ENCODE results near the gene SFXN3. TPM values are rescaled to one million over a fixed set of nuclear protein-coding genes. Genes with fewer than 3 reads are reported as not detected.

SFXN3 gene
- total and polyA plus RNA-seq, 2 of the 13 experiments (the other 11 are each of a cell fraction or from before 2014, with no cell fraction given), result 16.8 to 71.5 TPM

DNA sequence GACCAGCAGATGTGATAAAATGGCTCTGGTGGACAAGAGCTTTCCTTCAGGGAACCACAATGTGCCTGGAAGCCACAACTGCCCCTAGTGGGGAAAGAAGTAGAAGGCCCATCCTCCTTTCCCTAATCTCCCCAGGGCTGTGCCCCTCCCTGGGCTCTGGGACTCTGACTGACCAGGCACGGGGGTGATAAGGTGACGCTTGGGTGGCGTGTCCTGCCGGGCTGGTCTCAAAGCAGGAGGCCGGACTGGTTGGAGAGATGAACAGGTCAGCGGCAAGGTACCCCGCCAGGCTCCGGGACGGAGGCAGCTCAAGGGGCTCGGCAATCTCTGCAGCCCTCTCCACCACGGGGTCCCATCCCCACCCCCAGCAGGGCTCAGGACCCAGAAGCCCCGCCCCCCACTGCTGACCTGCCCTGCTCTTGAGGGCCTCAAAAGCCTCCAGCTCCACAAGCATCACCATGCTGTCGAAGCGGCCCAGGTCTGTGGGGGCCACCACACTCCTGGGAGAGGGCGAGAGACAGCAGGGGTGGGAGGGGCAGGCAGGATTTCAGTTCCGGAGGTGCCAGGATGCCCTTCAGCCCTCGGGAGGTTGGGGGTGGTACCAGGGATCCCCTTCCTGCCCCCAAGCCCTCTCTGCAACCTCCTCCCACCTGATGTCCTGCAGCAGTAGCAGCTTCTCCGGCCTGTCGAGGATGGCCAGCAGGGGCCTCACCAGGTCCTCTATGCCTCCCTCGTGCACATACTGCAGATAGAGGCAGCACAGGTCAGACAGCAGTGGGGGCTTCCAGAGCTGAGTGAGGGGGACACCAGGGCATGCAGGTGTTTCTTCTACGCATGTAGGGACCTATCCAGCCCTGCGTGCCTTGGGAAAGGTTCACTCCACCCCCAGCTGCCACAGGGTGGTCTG lies 19.3 kb upstream of the SFXN3 start (continued):
- TF ChIP-seq ATM (IDR thresholded peaks at IDR 0.05; ENCODE audit: borderline replicate concordance) (no peak), PRPF4 (IDR thresholded peaks at IDR 0.05; ENCODE audit: low read depth, low read length, poor library complexity, severe bottlenecking) (no peak), SRSF4 (IDR thresholded peaks at IDR 0.05; ENCODE audit: low read depth, low read length, poor library complexity, severe bottlenecking) (no peak), RXRA (CRISPR knock-in tag; IDR thresholded peaks at IDR 0.05) (no peak), RBM22 (optimal IDR thresholded peaks at IDR 0.05; ENCODE audit: low read length) (no peak), HNRNPLL (IDR thresholded peaks at IDR 0.05; ENCODE audit: low read depth, low read length, poor library complexity, severe bottlenecking) (no peak)
- TF ChIP-seq, protein P1, sequence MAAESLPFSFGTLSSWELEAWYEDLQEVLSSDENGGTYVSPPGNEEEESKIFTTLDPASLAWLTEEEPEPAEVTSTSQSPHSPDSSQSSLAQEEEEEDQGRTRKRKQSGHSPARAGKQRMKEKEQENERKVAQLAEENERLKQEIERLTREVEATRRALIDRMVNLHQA (CRISPR knock-in tag; IDR thresholded peaks at IDR 0.05), result no peak

DNA sequence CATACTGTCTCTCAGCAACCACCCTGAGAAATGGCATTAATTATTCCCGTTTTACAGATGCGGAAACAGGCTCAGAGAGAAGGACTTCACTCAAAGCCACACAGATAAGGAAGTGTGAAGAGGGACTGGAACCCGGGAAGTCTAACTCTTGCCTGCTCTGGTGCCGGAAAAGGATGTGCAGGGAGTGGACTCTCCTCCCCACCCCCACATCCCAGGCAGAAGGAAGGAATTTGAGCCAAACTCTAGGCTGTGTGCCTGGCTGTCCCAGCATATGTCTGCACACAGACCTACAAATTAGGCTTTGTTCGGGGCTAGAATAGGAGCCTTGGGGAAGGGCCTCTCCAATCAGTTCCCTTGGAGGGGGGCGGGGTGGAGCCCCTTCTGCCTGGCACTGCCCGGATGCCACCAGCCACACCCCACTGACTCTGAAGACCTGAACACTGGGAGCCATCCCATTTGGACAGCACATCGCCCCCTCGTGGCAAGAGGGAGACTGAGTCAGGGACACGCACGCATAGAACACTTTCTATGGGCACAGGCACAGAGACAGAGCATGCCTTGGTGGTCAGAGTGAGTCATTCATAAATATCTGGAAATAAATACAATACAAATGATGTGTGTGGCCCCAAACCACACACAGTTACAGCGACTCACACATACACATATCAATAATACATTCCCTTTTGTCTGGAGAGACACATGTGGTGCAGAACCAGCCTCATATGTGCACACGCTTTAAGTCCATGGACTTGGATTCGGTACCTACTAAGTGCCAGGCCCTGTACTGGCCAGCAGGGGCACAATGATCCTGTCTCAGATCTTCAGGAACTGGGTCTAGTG lies 18.3 kb upstream of the SFXN3 start:
- DNase-seq (ENCODE audit: low spot score), result peak; percentile 89
- H3K4me1 ChIP-seq (ENCODE audit: insufficient read depth, low read length), result peaks cover 75% of the 10 kb centered on the region
- H4K20me1 ChIP-seq (ENCODE audit: insufficient read depth, low read length), result no peaks in the 10 kb centered on the region
- peak overlapping the region in 1 of 3 experiments; percentile 77; a peak in 2 of 6 replicates for H3K4me3 ChIP-seq (replicated peaks in 1 of 3; ENCODE audit: insufficient read depth in 1 of 3, low read depth in 2 of 3, low read length in 3 of 3)
- H3K79me2 ChIP-seq (ENCODE audit: insufficient read depth, low read length), result no peaks in the 10 kb centered on the region
- POLR2A ChIA-PET, result interaction anchor here (1.2 to 7.1 kb wide), 4 partner anchors 13 to 32 kb away, joined by 4 to 124 read pairs (median 6); partner anchors contain the start of genes LZTS2, PDZD7 and SFXN3
- H3K9me3 ChIP-seq (ENCODE audit: low read length), result no peaks in the 10 kb centered on the region
- no TSS peak for BruUV-seq (replicated peaks)
- H3K4me2 ChIP-seq (ENCODE audit: low read depth, low read length), result peak overlapping the region; percentile 89
- H2AFZ ChIP-seq (ENCODE audit: low read length), result no peak overlapping the region
- H3K27me3 ChIP-seq (ENCODE audit: control insufficient read depth in 1 of 2, insufficient read depth in 2 of 2, low read length in 2 of 2), result no peaks in the 10 kb centered on the region
- peak; percentile 91 for FAIRE-seq
- no peak overlapping the region for H3K9ac ChIP-seq (ENCODE audit: insufficient read depth, low read depth, low read length)
- in situ Hi-C loops (cut with HindIII; ENCODE audit: extremely low pct_ligation_motif_present, low pct_unique_long_range_greater_than_20kb) (no loop called here), intact Hi-C loops (cut with micrococcal nuclease; ENCODE audit: unreplicated experiment) (loop anchor here (1.0 to 5.0 kb wide), 4 partner anchors 14 to 135 kb away; no protein-coding TSS in a partner anchor)
- ATAC-seq, result peak; percentile 73
- no peaks in the 10 kb centered on the region for H3K36me3 ChIP-seq (replicated peaks in 1 of 2; ENCODE audit: control insufficient read depth in 1 of 2, insufficient read depth in 2 of 2, low read length in 2 of 2)
- CTCF ChIA-PET (ENCODE audit: low intra/inter-chr PET ratio, low total read pairs), result interaction anchor here (0.6 to 6.1 kb wide), 7 partner anchors 16 to 341 kb away, joined by 3 to 240 read pairs (median 3); partner anchors contain the start of genes LZTS2 and SEMA4G
- H3K27ac ChIP-seq (ENCODE audit: extremely low read length, insufficient read depth, low read length), result no peak overlapping the region
- 13% methylated on average over 11 of the region's 14 CpGs for WGBS (ENCODE audit: low lambda C conversion rate)
- TF ChIP-seq ETV5 (CRISPR knock-in tag; IDR thresholded peaks at IDR 0.05; ENCODE audit: borderline replicate concordance), result 0 out of 2 replicates have a peak, but pooled peaks have one; percentile 17
- TF ChIP-seq KAT8 (CRISPR knock-in tag; IDR thresholded peaks at IDR 0.05), result peak; percentile 27; the same call in 1 of the 2 replicates
- no peak for TF ChIP-seq JUN (CRISPR knock-in tag; IDR thresholded peaks at IDR 0.05)
- TF ChIP-seq, protein P2, sequence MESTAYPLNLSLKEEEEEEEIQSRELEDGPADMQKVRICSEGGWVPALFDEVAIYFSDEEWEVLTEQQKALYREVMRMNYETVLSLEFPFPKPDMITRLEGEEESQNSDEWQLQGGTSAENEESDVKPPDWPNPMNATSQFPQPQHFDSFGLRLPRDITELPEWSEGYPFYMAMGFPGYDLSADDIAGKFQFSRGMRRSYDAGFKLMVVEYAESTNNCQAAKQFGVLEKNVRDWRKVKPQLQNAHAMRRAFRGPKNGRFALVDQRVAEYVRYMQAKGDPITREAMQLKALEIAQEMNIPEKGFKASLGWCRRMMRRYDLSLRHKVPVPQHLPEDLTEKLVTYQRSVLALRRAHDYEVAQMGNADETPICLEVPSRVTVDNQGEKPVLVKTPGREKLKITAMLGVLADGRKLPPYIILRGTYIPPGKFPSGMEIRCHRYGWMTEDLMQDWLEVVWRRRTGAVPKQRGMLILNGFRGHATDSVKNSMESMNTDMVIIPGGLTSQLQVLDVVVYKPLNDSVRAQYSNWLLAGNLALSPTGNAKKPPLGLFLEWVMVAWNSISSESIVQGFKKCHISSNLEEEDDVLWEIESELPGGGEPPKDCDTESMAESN (CRISPR knock-in tag; conservative IDR thresholded peaks at IDR 0.05), result 0 out of 2 replicates have a peak, but pooled peaks have one; percentile 23
- 0 out of 2 replicates have a peak, but pooled peaks have one; percentile 21 for TF ChIP-seq ZNF891 (CRISPR knock-in tag; IDR thresholded peaks at IDR 0.05)
- peak; percentile 74 for TF ChIP-seq CCAR2 (optimal IDR thresholded peaks at IDR 0.05; ENCODE audit: low read depth, low read length)
- no peak for TF ChIP-seq KLF12 (CRISPR knock-in tag; IDR thresholded peaks at IDR 0.05; ENCODE audit: borderline replicate concordance)
